HG03175 (cell line): ENCODE data around the gene PRDM7.

Experiments used
- ATAC-seq: cut with Tn5 transposase; IDR thresholded peaks from one replicate; pipeline ENCODE4 v1.9.1; 2021; ENCODE audit warnings: mild to moderate bottlenecking, moderate library complexity; ENCODE audit not compliant: unreplicated experiment

PRDM7 gene

DNA sequence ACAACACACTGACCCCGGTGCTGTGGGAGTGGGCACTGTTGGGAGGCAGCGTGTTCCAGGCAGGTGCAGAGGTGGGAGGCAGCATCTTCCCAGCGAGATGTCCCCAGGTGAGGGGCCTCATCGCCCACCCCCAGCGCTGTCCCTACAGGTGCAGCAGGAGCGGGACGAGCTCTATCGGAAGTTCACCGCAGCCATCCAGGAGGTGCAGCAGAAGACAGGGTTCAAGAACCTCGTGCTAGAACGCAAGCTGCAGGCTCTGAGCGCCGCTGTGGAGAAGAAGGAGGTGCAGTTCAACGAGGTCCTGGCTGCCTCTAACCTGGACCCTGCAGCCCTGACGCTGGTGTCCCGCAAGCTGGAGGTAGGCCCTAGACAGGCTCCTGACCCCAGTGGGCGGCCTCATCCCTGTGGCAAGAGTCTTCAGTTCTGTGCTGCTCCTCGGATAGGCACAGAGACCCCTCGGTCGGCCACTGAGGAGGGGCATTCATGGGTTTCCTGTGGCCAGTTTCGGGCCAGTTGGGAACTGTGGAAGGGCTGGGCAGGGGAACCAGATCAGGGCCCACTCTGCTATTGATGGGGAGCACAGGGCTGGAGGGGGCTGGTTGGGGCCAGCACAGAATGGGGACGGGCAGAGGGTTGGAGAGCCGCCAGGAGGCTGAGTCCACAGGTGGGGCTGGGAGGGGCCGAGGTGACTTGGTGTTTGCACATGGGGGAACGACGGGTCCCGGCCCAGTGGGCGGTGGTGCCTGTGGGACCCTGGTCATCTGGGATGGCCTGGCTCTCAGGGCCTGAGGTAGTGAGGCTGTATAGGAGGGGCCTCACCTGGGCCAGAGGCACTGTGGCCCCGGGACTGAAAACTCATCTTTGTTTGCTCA lies 36.7 kb downstream of the PRDM7 start:
- no peak for ATAC-seq

GRCh38 chr16:90037276-90037675 lies 39.9 kb downstream of the PRDM7 start:
- no peak for ATAC-seq

- no peak for ATAC-seq
Observed at GRCh38 chr16:90035902-90036301, 41.2 kb downstream of the PRDM7 start.

- ATAC-seq = no peak
Observed at GRCh38 chr16:90034504-90034903, 42.6 kb downstream of the PRDM7 start.

- no peak for ATAC-seq
Observed at GRCh38 chr16:90033387-90033786, 43.7 kb downstream of the PRDM7 start.

DNA sequence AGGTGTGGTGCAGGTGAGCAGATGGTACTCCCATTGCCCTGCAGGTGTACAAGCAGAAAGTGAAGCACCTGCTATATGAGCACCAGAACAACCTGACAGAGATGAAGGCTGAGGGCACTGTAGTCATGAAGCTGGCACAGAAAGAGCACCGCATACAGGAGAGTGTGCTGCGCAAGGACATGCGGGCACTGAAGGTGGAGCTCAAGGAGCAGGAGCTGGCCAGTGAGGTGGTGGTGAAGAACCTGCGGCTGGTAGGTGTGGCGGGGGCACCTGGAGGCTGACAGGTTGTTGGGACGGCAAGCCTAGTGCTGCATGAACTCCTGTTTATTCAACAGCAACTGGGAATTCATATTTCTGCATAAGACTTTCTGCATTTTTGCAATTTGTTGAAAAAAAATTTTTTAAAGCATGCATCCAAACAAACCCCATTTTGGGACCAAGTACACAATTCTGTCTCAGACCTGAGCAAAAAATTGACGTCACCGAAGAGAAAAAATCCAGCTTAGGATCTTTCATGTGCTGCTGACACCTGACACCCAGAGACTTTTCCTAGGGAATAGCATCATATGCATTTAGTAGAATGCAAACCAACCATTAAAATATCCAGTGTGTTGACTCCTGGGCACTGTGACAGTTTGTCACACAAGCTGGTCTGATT lies 44.3 kb downstream of the PRDM7 start:
- ATAC-seq = no peak

DNA sequence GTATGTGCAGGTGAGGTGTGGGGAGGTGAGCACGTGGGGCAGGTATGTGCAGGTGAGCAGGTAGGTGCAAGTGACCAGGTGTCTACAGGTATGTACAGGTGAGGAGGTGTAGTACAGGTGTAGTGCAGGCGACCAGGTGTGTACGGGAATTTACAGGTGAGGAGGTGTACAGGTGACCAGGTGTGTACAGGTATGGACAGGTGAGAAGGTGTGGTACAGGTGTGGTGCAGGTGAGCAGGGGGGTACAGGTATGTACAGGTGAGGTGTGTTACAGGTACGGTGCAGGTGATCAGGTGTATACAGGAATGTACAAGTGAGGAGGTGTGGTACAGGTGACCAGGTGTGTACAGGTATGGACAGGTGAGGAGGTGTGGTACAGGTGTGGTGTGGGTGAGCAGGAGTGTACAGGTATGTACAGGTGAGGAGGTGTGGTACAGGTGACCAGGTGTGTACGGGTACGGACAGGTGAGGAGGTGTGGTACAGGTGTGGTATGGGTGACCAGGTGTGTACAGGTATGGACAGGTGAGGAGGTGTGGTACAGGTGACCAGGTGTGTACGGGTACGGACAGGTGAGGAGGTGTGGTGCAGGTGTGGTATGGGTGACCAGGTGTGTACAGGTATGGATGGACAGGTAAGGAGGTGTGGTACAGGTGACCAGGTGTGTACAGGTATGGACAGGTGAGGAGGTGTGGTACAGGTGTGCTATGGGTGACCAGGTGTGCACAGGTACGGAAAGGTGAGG lies 45.0 kb downstream of the PRDM7 start:
- ATAC-seq = no peak

DNA sequence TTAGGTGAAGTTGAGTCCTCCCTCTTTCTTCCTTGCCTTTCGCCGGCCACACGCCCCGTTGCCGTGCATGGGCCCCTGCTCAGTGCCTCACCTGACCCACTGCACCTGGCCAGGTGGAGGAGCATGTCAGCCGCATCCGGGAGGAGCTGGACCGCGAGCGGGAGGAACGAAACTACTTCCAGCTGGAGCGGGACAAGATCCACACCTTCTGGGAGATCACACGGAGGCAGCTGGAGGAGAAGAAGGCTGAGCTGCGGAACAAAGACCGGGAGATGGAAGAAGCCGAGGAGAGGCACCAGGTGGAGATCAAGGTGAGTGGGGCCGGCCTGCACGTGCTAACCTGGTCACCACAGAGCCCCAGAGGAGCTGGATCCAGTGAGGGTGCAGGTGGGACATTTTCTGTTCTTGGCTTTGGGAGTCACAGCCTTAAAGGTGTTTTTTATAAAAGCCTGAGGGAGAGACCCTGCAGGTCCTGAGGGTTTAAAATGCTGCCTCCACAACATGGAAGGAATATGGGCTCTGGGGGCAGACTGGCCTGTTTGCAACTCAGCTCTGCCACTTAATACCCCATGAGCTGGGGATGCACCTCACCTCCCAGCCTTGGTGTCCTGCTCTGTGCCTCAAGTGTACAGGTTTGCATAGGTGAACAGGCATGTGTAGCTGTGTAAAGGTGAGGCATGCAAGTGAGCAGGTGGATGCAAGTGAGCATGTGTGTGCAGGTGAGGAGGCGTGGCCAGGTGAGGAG lies 45.8 kb downstream of the PRDM7 start:
- no peak for ATAC-seq

GRCh38 chr16:90028985-90029384 lies 48.1 kb downstream of the PRDM7 start:
- ATAC-seq = no peak

DNA sequence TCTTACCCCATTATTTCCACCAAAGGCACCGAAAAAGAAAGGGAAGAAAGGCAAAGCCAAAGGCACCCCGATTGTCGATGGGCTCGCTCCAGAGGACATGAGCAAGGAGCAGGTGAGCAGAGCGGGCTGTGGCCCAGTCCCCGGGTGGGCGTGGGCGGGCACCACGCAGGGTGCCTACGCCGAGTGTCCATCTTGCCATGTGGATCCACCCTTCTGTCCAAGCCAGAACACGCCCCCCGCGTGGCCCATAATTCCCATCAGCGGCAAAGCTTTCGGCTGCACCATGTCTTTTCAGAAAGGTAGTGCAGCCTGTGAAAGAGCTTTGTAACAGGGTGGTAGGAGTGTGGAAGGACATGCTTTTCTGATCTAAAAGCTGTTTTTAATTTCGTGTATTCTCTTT lies 49.5 kb downstream of the PRDM7 start:
- no peak for ATAC-seq

GRCh38 chr16:90026135-90026534 lies 51.0 kb downstream of the PRDM7 start:
- no peak for ATAC-seq

DNA sequence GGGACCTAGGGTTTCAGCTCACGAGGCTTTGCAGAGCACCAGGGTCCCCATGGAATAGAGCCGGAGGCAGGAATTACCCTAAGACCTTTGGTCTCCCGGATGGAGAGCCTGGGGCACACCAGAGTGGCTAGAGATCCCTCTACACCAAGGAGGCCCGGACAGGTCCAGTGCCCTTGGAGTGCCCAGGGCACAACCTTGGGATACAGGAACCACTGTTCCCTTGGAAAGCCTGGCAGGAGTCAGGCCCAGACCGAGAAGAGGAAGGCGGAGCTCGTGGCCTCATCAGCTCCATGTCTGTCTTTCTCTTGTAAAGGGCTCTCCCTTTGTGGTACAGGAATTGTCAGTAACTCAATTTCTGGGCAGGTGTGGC lies 54.1 kb downstream of the PRDM7 start:
- no peak for ATAC-seq

DNA sequence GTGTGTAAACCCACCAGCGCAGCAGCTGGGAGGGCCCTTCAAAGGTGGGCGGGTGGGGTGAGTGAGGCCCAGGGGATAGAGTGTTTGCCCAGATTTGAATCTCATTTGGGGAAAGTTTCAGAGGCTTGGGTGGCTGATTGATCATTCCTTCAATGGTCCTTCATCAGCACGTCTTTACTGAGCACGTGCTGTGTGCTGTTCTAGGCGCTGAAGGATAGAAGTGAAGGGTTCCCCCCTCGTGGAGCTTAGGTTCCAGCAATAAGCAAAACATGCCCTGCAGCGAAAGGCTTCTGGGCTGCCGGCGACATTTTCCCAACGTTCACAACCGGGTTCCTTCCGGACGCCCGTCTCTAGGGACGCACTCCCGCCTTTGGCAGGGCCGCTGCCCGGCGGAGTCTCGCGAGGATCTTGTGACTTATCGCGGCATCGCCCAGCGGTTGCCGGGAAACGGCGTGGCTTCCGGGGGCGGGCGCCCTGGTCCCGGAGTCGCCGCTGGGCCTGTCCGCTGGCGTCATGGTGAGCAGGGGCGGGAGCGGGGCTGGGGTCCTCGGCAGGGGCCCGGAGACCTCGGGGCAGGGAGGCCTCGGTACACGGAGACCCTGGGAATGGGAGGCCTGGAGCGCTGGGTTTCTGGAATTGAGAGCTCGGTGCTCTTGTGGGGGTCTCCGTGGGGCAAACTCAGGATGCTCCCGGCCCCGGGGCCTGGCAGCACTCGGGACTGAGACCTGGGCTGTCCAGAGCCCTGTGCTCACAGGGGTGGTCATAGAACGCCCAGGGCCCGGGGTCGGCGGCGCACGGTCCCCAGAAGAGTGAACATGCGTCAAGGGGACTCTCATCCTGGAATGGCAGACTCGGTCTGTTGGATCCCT lies 54.7 kb downstream of the PRDM7 start:
- ATAC-seq = peak; percentile 66

DNA sequence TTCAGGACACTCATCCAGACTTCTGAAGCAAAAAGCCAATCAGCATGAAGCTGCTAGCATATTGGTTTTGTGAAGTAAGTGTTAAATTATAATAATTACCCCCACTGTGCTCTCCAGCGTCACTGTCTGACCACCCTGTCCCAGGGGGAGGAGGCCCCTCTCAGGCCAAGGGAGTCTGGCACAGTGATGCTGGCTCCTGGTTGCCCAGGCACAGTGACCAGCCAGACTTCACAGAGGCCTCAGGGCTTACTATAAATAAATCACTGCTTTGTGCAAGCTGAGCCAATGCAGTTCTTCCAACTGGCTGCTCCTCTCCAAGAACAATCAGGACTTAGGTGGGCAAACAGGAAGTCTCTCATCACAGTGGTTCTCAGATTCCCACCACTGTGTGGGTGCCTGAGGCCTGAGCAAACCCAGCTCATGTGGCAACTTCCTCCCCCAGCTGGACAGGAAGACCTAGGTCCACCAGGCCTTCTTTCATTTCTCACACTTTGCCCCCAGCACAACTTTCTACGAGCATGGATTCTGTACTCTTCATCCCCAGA lies 56.2 kb downstream of the PRDM7 start:
- no peak for ATAC-seq

GRCh38 chr16:90020260-90020837 lies 56.8 kb downstream of the PRDM7 start:
- ATAC-seq = no peak

DNA sequence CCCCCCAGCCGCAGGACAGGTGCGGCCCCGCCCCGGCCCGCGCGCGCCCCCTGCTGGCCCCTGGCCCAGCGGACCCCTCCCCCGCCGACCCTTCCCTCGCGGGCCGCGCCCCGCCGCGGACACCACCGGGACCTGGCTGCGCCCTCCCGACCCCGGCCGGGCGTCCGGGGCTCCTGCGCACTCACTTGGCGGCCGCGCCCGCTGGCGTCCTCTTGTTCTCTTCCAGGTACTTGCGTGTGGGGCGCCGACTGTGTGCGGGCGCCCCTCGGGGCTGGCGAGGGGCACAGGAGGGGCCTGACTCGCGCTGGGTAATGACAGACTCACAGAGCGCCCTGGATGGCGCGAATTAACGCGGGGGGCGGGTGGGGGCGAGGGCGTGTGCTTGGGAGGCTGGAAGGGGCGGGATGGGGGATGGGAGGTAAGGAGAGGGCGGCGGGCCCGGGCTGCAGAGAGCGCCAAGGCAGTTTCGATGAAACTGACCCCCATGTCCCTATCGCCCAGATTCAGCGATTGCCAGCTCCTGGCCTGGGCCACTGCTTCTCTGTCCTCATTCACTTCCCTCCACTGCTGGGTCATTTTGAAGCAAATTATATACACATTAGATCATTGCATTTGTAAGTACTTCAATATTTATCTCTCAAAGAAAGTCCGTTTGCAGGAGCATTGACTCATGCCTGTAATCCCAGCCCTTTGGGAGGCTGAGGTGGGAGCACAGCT lies 57.4 kb downstream of the PRDM7 start:
- ATAC-seq = no peak

DNA sequence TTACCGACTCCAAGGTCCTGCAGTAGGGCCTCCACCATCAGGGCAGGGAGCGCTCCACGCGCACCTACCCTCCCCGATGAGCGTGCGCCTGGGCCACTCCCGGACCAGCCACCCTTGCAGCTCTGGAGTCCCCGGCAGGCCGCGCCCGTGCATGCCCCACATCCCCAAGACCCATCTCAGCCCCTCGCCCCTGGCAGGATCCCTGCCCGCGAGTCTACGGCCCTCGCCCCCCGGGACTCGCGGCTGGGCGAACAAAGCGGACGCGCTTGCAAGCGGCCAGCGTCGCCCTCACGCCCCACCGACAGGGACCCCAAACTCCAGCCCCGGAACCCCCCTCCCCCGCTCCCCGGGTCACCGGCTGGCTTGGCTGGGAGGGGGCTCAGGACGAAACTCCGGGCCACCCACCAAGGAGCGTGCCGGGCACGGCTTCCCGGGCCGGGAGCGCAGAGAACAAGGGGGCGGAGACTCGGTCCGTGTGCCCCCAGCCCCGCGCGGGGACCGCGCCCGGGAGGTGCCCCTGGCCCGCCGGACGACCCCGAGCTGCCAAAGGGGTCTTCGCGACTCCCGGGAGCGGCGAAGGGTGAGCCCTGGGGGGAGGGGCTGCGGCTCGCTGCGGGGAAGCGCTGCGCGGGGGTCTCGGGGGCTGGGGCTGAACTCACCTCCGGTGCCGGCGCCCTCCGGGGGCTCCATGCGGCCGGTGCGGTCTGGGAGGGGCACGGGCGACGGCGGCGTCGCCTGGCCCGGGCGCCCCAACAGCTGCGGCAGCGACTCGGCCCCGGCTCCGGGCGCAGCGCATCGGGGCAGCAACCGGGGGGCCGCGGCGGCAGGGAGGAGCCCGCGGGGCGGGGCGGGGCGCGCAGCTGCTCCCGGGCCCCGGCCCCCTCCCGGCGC lies 58.2 kb downstream of the PRDM7 start, which contains the start of gene DBNDD1:
Gene DBNDD1, minus strand, starts transcription at position 805 of the 891 bp plus-strand sequence. Its CDS starts 115 bp downstream, at position 690.
- no peak for ATAC-seq

DNA sequence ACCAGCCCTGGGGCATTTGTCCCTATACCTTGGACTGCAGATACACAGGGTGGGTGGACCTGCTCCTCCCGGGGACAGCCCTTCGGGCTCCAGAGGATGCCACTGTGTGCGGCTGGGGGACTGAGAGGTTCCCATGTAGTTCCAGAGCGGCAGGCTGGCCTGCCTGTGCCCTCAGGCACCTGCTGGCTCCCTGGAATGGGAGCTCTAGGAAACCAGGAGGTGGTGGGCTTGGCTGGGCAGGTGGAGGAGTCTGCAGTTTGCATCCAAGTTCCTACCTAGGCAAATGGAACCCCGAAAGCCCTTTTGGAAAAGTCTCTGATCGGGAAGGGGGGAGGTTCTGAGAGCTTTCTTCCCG lies 58.9 kb downstream of the PRDM7 start:
- no peak for ATAC-seq
